Lung microvascular endothelial cell (primary cell): ENCODE data around the gene BCKDK. TPM values are rescaled to one million over a fixed set of nuclear protein-coding genes. Genes with fewer than 3 reads are reported as not detected.
"Not testable (repeated sequence)": the region's sequence is repeated elsewhere in the genome, so short reads cannot be mapped to it uniquely, and the experiment has no call there.

Source experiments
- DNase-seq, 2 donors: peaks; one replicate each; pipeline versions ENCODE4 v3.0.0 to v3.0.0-alpha.2; 2010; ENCODE audit warnings: low read depth in 2 of 2
- total RNA-seq: library from RNA; depleted of rRNA; stranded (reverse); fragments of >200 nt; gene quantifications from 2 replicates; pipeline ENCODE4 v1.2.1, GENCODE V29; 2014

BCKDK gene
- total RNA-seq, 1 donor from 2014 or later: 12.3 TPM

DNA sequence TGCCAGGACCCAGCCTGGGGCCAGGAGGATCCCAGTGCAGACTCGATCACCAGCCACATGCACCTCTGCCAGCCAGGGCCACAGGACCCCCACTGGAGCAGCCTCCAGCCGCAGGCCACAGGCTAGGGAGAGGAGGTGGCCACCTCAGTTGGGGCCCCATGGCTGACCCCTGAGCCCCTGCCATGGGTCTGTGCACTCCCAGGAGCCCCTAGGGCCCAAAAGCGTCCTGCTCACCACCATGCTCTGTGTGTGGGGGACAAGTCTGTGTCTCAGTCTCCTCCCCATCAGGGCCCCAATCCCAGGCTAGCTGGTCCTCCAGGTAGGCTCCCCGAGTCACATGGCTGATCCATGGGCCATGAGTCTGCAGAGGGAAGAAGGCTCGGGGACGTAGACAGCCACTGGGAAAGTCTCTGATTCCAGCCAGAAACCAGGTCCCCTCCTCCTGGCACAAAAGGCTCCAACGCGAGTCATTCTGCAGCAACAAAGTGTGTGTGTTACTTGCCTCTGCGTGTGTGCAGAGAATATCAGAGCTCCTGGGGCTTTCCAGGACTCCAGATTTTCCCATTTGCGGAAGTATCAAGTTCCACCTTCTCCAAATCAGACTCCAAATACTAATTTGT is 33.4 kb downstream of the BCKDK start:
- DNase-seq: peak in 1 of 2 donors; percentile 79

DNA sequence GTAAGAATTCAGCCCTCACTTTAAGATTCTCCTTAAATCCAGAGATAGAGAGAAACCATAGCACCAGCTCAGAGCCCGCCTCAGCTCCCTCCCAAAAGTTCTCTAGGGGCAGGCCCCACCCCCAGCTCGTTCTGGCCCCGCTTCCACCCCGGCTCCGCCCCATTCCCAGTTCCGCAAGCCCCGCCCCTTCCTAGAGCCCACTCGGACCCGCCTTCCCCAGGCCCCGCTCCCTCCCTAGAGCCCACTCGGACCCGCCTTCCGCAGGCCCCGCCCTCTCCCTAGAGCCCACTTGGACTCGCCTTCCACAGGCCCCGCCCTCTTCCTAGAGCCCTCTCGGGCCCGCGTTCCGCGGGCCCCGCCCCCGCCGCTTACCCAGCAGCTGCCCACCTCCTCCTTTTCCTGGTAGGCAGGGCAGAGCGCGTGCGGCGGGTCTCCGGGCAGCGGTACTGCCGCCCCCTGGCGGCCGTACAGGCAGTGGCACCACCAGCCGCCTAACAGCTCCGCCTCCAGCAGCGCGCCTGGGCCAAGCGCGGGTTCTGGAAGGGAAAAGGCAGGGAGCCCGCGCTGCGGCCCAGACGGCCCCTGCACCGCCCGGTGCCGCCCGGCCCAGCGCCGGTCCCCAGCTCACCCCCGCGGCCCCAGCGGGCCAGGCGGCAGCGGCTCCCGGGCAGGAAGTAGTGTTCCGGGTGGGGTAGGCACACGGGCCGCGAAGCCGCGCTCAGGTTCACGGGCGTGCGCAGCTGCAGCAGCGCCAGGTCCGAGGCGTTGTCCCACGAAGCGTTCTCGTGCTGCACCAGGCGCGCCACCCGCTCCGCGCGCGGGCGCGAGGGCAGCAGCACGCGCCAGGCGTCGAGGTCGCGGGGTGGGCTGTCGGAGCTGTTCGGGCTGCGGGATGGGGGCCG is 34.2 kb downstream of the BCKDK start:
- peak; percentile 99 for DNase-seq

DNA sequence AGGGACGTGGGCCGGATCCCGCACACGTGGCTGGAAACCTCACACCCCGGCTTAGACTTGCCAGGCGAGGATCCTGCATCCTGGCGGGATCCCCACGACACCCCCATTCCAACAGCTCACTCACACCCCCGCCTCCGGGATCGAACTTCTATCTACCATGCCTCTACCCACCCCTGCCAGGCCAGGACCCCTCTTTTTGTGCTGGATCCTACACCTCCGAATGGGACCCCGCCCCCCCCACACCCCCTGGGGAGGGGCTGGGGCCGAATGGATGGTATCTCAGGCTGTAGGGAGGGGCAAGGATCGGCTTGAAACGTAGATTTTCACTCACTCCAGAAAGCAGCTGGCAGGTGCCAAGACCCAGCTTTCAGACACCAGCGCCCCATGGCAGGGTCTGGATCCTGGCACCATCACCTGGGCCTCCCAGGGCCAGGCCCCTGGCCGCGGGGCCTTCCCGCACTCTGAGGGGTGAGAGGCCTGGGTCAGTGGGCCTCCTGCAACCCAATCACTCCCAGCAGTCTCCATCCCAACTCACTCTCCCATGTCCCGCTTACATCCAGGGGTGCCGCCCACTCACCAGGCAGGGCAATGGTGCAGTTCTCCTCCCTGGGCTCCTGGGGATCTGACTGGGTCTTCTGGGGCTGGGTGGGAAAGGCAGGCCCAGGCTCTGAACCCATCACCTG is 35.0 kb downstream of the BCKDK start:
- DNase-seq: no peak

DNA sequence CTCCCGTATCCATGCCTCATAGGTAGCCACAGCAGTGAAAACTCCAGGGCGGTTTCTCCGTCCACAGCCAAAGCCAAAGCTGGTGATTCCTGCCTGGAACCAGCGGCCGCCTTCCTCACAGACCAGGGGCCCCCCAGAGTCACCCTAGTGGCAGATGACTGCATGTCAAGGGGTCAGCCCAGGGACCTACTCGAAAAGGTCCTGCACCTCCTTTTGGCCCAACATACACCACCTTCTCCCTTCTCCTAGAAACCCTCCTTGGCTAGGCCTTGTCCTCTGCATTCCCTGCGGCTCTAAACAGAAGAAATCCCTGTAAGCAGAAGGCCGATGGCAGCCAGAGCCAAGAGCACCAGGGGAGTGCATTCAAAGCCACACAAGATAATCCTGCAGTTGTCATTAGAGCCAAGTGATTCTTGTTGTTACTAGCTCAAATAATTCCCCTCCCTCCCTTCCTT is 35.5 kb downstream of the BCKDK start:
- DNase-seq: no peak

DNA sequence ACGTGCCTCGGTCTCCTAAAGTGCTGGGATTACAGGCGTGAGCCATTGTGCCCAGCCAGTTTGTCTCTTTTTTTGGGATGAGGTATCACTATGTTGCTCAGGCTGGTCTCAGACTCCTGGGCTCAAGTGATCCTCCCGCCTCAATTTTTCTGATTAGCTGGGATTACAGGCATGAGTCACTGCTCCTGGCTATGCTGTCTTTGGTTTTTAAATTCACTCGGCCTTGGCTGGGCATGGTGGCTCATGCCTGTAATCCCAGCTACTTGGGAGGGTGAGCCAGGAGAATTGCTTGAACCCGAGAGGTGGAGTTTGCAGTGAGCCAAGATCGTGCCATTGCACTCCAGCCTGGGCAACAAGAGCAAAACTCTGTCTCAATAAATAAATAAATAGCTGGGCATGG is 36.2 kb downstream of the BCKDK start:
- not testable (repeated sequence) for DNase-seq

DNA sequence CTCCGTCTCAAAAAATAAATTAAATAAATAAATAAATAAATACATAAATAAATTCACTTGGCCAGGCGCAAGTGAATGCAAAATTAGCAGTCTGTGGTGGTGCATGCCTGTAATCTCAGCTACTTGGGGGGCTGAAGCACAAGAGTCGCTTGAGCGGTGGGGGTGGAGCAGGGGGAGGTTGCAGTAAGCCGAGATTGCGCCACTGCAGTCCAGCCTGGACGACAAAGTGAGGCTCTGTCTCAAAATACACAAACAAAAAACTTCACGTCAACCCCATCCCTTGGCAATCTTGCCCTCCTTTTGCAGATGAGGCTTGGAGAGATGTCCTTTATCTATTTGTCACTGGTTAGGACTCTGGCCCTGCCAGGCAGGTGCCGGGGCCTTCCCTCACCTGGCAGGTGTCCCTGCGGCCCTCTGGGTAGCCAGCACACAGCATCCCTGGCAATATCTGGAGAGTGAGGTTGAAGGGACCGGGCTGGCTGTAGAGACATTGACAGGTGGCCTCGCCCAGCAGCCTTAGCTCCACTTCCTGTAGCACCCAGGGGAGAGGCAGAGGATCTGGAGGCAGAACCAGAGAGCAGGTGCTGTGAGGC is 37.3 kb downstream of the BCKDK start:
- DNase-seq: no peak

DNA sequence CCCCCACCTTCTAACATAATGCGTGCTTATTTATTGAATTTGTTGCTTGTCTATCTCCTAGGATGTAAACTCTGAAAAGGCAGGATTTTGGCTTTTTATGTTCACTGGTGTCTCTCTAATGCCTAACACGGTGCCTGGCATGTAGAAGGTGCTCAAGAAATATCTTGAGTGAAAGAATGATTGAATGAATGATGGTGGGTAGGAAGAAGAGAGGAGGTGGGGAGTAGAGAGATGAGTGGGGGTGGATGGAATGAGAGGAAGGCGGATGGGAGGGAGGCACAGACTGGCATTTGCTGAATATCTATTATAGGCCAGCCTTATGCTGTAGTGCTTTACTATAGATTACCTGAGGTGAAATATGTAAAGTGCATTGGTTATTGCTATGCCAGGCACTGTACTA is 39.4 kb downstream of the BCKDK start:
- no peak for DNase-seq

DNA sequence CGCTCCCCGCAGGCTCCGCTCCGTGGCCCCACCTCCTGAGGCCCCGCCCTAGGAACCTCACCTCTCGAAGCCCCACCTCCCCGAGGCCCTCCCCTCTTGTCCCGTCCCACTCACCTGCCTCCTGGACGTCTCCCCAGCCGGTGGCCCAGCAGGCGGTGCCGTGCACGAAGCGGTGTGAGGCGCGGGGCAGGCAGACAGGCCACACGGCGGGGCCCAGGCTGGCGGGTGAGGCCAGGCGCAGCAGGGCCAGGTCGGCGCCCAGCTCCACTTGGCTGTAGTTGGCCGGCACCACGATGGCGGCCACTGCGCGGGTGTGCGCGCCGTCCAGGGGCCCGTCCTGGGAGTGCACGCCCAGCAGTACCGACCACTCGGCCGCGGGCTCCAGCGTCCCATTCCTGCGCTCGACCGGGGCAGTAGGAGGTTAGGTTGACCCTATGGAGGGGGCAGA is 40.1 kb downstream of the BCKDK start:
- no peak for DNase-seq

DNA sequence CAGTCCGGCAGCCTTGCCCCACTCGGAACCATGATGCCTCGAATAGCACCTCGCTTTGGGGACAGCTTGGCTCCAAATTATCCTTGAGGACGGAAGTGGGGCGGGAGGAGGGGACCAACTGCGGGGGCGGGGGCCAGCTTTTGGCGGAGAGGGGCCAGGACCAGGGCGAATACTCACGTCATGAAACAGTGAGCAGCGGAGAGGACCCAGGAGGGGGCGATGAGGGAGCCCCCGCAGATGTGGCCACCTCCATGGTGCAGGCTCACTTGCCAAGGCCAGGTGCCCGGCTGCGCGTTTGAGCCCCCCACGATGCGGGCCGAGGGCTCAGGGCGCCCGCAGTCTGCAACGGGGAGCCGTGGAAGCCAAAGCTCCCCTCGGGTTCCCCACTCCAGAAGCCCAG is 40.7 kb downstream of the BCKDK start:
- DNase-seq: no peak

DNA sequence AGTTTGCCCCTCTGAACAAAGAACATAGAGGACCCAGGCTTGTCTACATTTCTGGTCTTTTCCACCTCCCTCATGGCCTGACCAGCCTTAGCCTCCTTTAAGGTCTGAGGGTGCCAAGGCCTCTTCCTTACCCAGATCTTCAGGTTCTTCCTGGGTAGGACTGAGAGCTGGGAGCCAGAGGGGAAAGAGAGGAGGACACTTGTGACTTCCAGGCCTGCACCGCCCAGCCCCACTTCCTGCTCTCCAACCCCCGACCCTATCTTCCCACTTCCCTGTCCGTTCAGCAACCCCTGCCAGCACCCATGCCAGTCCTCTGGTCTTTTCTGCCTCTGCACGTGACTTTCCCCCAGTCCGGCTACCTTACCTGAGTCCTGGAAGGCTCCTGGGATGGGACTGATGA is 41.1 kb downstream of the BCKDK start:
- no peak for DNase-seq

DNA sequence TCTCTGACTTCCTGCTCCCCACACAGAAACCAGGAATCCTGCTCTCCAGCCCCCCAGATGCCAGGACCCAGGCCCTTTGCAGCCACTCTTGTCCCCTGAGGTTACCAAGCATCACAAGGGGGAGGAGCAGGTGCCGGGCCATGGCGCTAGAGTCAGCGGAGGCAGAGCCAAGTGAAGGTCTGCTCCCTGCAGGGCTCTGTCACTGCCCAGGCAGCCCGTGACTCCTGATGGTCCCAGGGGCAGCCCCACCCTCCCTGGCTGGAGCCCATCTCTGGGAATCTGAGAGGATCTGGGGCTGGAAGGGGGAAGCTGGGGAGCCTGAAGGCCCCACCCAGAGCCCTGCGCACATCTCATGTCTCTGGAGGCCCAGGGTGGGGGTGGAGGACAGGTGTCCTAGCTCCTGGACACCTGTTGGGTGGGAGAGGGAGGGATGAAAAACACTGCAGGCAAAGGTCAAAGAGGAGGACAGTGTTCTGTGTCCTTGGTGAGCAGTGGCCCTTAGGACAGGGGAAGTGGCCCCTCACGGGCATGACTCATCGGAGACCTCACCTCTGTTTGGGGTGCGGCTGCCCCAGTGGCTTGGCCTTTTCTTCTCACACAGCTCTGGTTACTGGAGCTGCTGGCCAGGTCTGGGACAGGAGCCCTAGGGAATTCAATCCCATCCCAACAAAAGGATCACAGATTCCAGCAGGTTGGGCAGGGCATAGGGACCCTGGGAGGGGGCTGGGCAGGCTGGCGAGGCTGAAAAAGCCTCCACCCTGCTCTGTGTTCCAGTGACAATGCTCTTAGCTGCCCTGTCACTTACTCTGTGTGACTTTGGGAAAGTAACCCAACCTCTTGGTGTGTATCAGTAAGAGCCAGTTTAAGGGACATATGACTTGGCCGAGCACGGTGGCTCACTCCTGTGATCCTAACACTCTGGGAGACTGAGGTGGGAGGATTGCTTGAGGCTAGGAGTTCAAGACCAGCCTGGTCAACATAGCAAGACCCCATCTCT is 42.0 kb downstream of the BCKDK start, which contains the start of gene PRSS36:
PRSS36 (minus strand) TSS at position 173 of the 997 bp plus-strand sequence; CDS start at position 142, 31 bp downstream.
- DNase-seq: no peak

DNA sequence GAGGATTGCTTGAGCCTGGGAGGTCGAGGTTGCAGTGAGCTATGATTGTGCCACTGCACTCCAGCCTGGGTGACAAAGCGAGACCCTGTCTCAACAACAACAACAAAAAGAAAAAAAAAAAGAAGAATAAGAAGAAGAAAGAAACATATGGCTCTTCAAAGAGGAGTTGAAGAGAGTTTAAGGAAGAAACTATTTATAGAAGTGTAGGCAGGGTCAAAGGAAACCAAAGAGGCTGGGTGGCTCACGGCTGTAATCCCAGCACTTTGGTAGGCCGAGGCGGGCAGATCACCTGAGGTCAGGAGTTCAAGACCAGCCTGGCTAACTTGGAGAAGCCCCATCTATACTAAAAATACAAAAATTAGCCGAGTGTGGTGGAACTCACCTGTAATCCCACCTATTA is 42.8 kb downstream of the BCKDK start:
- not testable (repeated sequence) for DNase-seq

DNA sequence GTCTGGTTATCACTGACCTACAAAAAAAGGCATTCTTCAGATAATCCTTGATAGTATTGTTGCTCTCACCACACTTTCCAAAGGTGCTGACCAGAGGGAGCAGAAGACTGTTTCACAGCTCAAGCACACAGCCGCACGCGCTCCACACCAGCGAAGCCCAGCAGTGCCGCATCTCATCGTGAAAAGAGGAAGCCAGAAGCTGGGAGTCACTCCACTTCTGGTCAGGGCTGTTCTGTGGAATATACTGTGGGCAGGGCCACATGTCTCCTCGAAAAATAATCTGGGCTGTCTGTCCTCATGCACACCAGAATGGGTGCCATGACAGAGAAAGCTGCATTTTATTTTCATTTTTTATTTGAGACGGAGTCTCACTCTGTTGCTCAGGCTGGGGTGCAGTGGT is 49.0 kb downstream of the BCKDK start:
- no peak for DNase-seq

Other genes with a start within 250 kb of the BCKDK start
- gene BCL7C, start 214.3 kb upstream of the BCKDK start, total RNA-seq: 39.7 and 72.0 TPM in 2 replicates
- gene CTF1, start 211.8 kb upstream of the BCKDK start, total RNA-seq: 0.22 and 0.40 TPM in 2 replicates
- 14.3 and 15.7 TPM in 2 replicates for gene FBXL19, start 184.8 kb upstream of the BCKDK start, total RNA-seq
- 22.9 and 24.8 TPM in 2 replicates for gene ORAI3, start 159.3 kb upstream of the BCKDK start, total RNA-seq
- 1.7 and 2.2 TPM in 2 replicates for gene SETD1A, start 150.6 kb upstream of the BCKDK start, total RNA-seq
- 13.3 and 26.0 TPM in 2 replicates for gene HSD3B7, start 123.2 kb upstream of the BCKDK start, total RNA-seq
- under 0.01 and 0.40 TPM in 2 replicates for gene STX1B, start 97.7 kb upstream of the BCKDK start, total RNA-seq
- 17.7 and 27.0 TPM in 2 replicates for gene STX4, start 74.8 kb upstream of the BCKDK start, total RNA-seq
- gene ZNF668, start 34.1 kb upstream of the BCKDK start, total RNA-seq: 5.0 and 6.0 TPM in 2 replicates
- gene ZNF646, start 34.0 kb upstream of the BCKDK start, total RNA-seq: 7.0 and 12.7 TPM in 2 replicates
- gene PRSS53, start 19.4 kb upstream of the BCKDK start, total RNA-seq: 0.40 and 0.44 TPM in 2 replicates
- 54.7 and 71.8 TPM in 2 replicates for gene VKORC1, start 13.6 kb upstream of the BCKDK start, total RNA-seq
- 24.2 and 35.3 TPM in 2 replicates for gene KAT8, start 9.3 kb downstream of the BCKDK start, total RNA-seq
- gene PRSS8, start 27.3 kb downstream of the BCKDK start, total RNA-seq: not detected in 2 replicates
- gene PRSS36, start 41.7 kb downstream of the BCKDK start, total RNA-seq: 0.22 and 0.99 TPM in 2 replicates
- 26.8 and 29.6 TPM in 2 replicates for gene FUS, start 71.8 kb downstream of the BCKDK start, total RNA-seq
- gene PYCARD, start 94.4 kb downstream of the BCKDK start, total RNA-seq: 48.8 and 54.5 TPM in 2 replicates
- not detected in 2 replicates for gene TRIM72, start 105.7 kb downstream of the BCKDK start, total RNA-seq
- not detected in 2 replicates for gene PYDC1, start 108.7 kb downstream of the BCKDK start, total RNA-seq
- under 0.01 TPM in 1 of 2 replicates, not detected in the other for gene ITGAM, start 151.6 kb downstream of the BCKDK start, total RNA-seq
- gene ITGAX, start 246.8 kb downstream of the BCKDK start, total RNA-seq: under 0.01 and 0.87 TPM in 2 replicates